SK-N-SH (cell line): ENCODE results near the gene FLCN. TPM values are rescaled to one million over a fixed set of nuclear protein-coding genes. Genes with fewer than 3 reads are reported as not detected.

ENCODE experiments used
- CTCF ChIA-PET: fragments of 300-600, 350-600 bp; formaldehyde crosslinking; extraction: SDS; loops from one replicate; lab custom pipeline; 2021; lab: Yijun Ruan, JAX
- POLR2A ChIA-PET: fragments of 350-600 bp; sonication (Branson Sonifier 250); formaldehyde crosslinking; extraction: SDS; loops from one replicate; lab custom pipeline; 2020; ENCODE audit warnings: antibody characterized with exemption, inconsistent platforms; lab: Yijun Ruan, JAX
- DNase-seq: peaks from one replicate; pipeline ENCODE4 v3.0.0; 2012
- H2AFZ ChIP-seq: fragments of 200-600 bp; sonication (generic); 2 replicates; pipeline ENCODE4 v1.8.1; 2016; ENCODE audit warnings: antibody characterized with exemption, mild to moderate bottlenecking, low read depth
- H3F3A ChIP-seq: fragments of 200-600 bp; sonication (generic); replicated peaks from 2 replicates; pipeline ENCODE3; 2016; ENCODE audit warnings: antibody characterized with exemption, mild to moderate bottlenecking; ENCODE audit not compliant: insufficient read depth
- H3K27ac ChIP-seq, 2 experiments: fragments of 200-500 bp in 1 of 2; fragments of 200-600 bp in 1 of 2; sonication (Bioruptor generic) in 1 of 2; sonication (generic), shearing (Covaris generic) in 1 of 2; 2 replicates each; pipeline versions ENCODE4 v1.5.1 to v1.6.1; 2014 to 2016; ENCODE audit warnings: low read depth in 2 of 2, inconsistent platforms in 1 of 2, low read length in 1 of 2, mild to moderate bottlenecking in 1 of 2, mixed read lengths in 1 of 2
- H3K27me3 ChIP-seq: fragments of 200-600 bp; sonication (generic), shearing (Covaris generic); 2 replicates; pipeline ENCODE4 v1.6.1; 2016; ENCODE audit warnings: mixed run types; ENCODE audit not compliant: insufficient read depth
- H3K36me3 ChIP-seq, 2 experiments: fragments of 200-500 bp in 1 of 2; fragments of 200-600 bp in 1 of 2; sonication (Bioruptor generic) in 1 of 2; sonication (generic) in 1 of 2; replicated peaks in 1 of 2; 2 replicates each; pipeline versions ENCODE3 to v1.5.1; 2014 to 2016; ENCODE audit warnings: low read length in 1 of 2, mild to moderate bottlenecking in 1 of 2; ENCODE audit not compliant: insufficient read depth in 2 of 2, control insufficient read depth in 1 of 2
- H3K4me1 ChIP-seq, 2 experiments: fragments of 200-500 bp in 1 of 2; fragments of 200-600 bp in 1 of 2; sonication (Bioruptor generic) in 1 of 2; sonication (generic), shearing (Covaris generic) in 1 of 2; 2 replicates each; pipeline versions ENCODE4 v1.5.1 to v1.6.1; 2014 to 2016; ENCODE audit warnings: low read depth in 1 of 2, low read length in 1 of 2, mixed run types in 1 of 2; ENCODE audit not compliant: insufficient read depth in 2 of 2, control insufficient read depth in 1 of 2
- H3K4me2 ChIP-seq: fragments of 200-600 bp; sonication (generic), shearing (Covaris generic); 2 replicates; pipeline ENCODE4 v1.6.1; 2017; ENCODE audit warnings: mixed run types
- H3K4me3 ChIP-seq, 2 experiments: fragments of 200-500 bp in 1 of 2; fragments of 200-600 bp in 1 of 2; sonication (Bioruptor generic) in 1 of 2; sonication (generic), shearing (Covaris generic) in 1 of 2; 2 replicates each; pipeline versions ENCODE4 v1.5.1 to v1.8.1; 2014 to 2016; ENCODE audit warnings: low read depth in 2 of 2, inconsistent platforms in 1 of 2, low read length in 1 of 2, mild to moderate bottlenecking in 1 of 2, mixed read lengths in 1 of 2, moderate library complexity in 1 of 2
- H3K79me2 ChIP-seq: fragments of 200-600 bp; sonication (generic); 2 replicates; pipeline ENCODE4 v1.8.1; 2017; ENCODE audit warnings: mild to moderate bottlenecking; ENCODE audit not compliant: insufficient read depth
- H3K9ac ChIP-seq: fragments of 200-600 bp; sonication (generic); 2 replicates; pipeline ENCODE4 v1.6.1; 2017; ENCODE audit warnings: mixed run types
- H3K9me2 ChIP-seq: fragments of 200-600 bp; sonication (generic); 2 replicates; pipeline ENCODE4 v1.6.1; 2017; ENCODE audit warnings: mixed run types
- H3K9me3 ChIP-seq: fragments of 200-600 bp; sonication (generic); 2 replicates; pipeline ENCODE4 v1.6.1; 2017; ENCODE audit warnings: mixed run types, mild to moderate bottlenecking, moderate library complexity
- H4K20me1 ChIP-seq: fragments of 200-600 bp; sonication (generic); 2 replicates; pipeline ENCODE4 v1.6.1; 2017; ENCODE audit warnings: mild to moderate bottlenecking, mixed run types; ENCODE audit not compliant: insufficient read depth
- CHD2 ChIP-seq: fragments of 150-350 bp; IDR thresholded peaks from 2 replicates; pipeline ENCODE4 v1.6.1; 2018; ENCODE audit warnings: low read length; ENCODE audit not compliant: partially characterized antibody
- ELF1 ChIP-seq: IDR thresholded peaks from 2 replicates; pipeline ENCODE4 v1.4.0; 2012
- EP300 ChIP-seq, 2 experiments: IDR thresholded peaks; 2 replicates each; pipeline versions ENCODE4 v1.4.0 to v1.6.1; 2012; ENCODE audit warnings: borderline replicate concordance in 1 of 2, low read depth in 1 of 2, low read length in 1 of 2
- EZH2phosphoT487 ChIP-seq: fragments of 200-600 bp; sonication (generic); IDR thresholded peaks from 2 replicates; pipeline ENCODE4 v1.6.1; 2017; ENCODE audit warnings: low read depth, mixed run types, mild to moderate bottlenecking, antibody characterized with exemption, moderate library complexity, borderline replicate concordance
- FOSL2 ChIP-seq: IDR thresholded peaks from 2 replicates; pipeline ENCODE4 v1.4.0; 2012; ENCODE audit warnings: low read depth, mild to moderate bottlenecking, moderate library complexity, borderline replicate concordance
- FOXM1 ChIP-seq: IDR thresholded peaks from 2 replicates; pipeline ENCODE4 v1.4.0; 2012; ENCODE audit warnings: low read depth, mild to moderate bottlenecking
- GABPA ChIP-seq: IDR thresholded peaks from 2 replicates; pipeline ENCODE4 v1.4.0; 2012; ENCODE audit warnings: low read depth, mild to moderate bottlenecking
- MAX ChIP-seq: IDR thresholded peaks from 2 replicates; pipeline ENCODE4 v1.4.0; 2012; ENCODE audit warnings: low read depth
- MEF2A ChIP-seq: IDR thresholded peaks from 2 replicates; pipeline ENCODE4 v1.4.0; 2012; ENCODE audit warnings: low read depth, borderline replicate concordance
- MXI1 ChIP-seq: IDR thresholded peaks from 2 replicates; pipeline ENCODE4 v1.6.1; 2012; ENCODE audit warnings: mild to moderate bottlenecking, low read depth, low read length, improper control_type of control experiment
- RCOR1 ChIP-seq: fragments of 150-350 bp; IDR thresholded peaks from 2 replicates; pipeline ENCODE4 v1.6.1; 2017; ENCODE audit warnings: antibody characterized with exemption, low read length
- RFX5 ChIP-seq: IDR thresholded peaks from 2 replicates; pipeline ENCODE4 v1.6.1; 2012; ENCODE audit warnings: mild to moderate bottlenecking, improper control_type of control experiment, low read length
- SMC3 ChIP-seq: IDR thresholded peaks from 2 replicates; pipeline ENCODE4 v1.6.1; 2012; ENCODE audit warnings: low read depth, low read length, improper control_type of control experiment
- TAF1 ChIP-seq: IDR thresholded peaks from 2 replicates; pipeline ENCODE4 v1.6.1; 2012; ENCODE audit warnings: low read depth, mild to moderate bottlenecking, low read length, moderate library complexity, borderline replicate concordance
- TCF12 ChIP-seq: IDR thresholded peaks from 2 replicates; pipeline ENCODE4 v1.4.0; 2012
- WGBS: methylation state at CpG from one replicate; pipeline ENCODE4 v1.1.6; 2017; ENCODE audit warnings: low lambda C conversion rate; 5-methylcytosine and 5-hydroxymethylcytosine counted together
- polyA plus RNA-seq, 3 experiments: library from polyadenylated mRNA; depleted of rRNA; stranded (reverse); fragments of >200 nt; gene quantifications; 2 replicates each; pipeline ENCODE4 v1.2.3, GENCODE V29; 2012
- TF ChIP-seq, protein P1 (sequence below): IDR thresholded peaks from 2 replicates; pipeline ENCODE4; 2012
- TF ChIP-seq, protein P2 (sequence below): fragments of 150-350 bp; IDR thresholded peaks from 2 replicates; pipeline ENCODE4 v1.6.1; 2017; ENCODE audit warnings: antibody characterized with exemption, low read length, low read depth, borderline replicate concordance
- TF ChIP-seq, protein P3 (sequence below): IDR thresholded peaks from 2 replicates; pipeline ENCODE4 v1.4.0; 2012; ENCODE audit warnings: low read depth, borderline replicate concordance

The FLCN gene
- polyA plus RNA-seq, 1 of the 3 experiments (the other 2 are of a cell fraction) = 14.6 TPM

DNA sequence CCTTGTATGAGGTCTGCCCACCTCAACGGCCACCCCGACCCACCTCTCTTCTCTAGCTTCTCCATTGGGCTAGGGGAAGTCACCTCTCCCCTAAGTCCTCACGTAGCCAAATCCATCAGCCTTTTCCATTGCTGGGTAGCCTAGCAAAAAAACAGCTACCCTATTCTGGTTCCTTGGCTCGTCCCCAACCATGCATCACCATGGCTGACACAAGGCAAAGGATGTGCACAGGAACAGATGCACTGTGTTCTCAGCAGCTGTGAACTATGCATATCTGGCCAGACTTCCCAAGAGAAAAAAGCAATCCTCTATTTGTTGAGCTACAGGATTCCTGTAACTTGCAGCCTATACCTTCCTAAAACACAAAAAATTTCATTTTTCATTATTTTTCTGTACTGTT lies 22.0 kb upstream of the FLCN start:
- Histone ChIP-seq H3K36me3 (peaks cover 38 to 68% of the 10 kb centered on the region in 2 experiments), H3K9ac (no peak overlapping the region), H2AFZ (no peak overlapping the region), H3K4me3 (no peak overlapping the region), H3K4me1 (no peaks in the 10 kb centered on the region), H3F3A (peaks cover 5% of the 10 kb centered on the region), H4K20me1 (no peaks in the 10 kb centered on the region), H3K27ac (no peak overlapping the region), H3K9me3 (no peaks in the 10 kb centered on the region), H3K27me3 (no peaks in the 10 kb centered on the region), H3K79me2 (no peaks in the 10 kb centered on the region), H3K4me2 (no peak overlapping the region), H3K9me2 (no peaks in the 10 kb centered on the region)
- DNase-seq = no peak
- 92% methylated on average over 4 of the region's 4 CpGs for WGBS
- ChIA-PET POLR2A (no interaction called here), CTCF (interaction anchor here (1.3 kb wide), 1 partner anchor 19 kb away, joined by 3 read pairs; no protein-coding TSS in a partner anchor)
- TF ChIP-seq CHD2 = no peak
- no peak for TF ChIP-seq FOXM1
- TF ChIP-seq MXI1 = no peak
- no peak for TF ChIP-seq RCOR1
- TF ChIP-seq TCF12 = no peak
- TF ChIP-seq SMC3 = no peak
- no peak for TF ChIP-seq GABPA
- TF ChIP-seq FOSL2 = no peak
- TF ChIP-seq MAX = no peak
- no peak for TF ChIP-seq EP300 (IDR thresholded peaks at IDR 0.05; ENCODE audit: borderline replicate concordance in 1 of 2, low read depth in 1 of 2, low read length in 1 of 2)
- no peak for TF ChIP-seq ELF1
- no peak for TF ChIP-seq MEF2A

DNA sequence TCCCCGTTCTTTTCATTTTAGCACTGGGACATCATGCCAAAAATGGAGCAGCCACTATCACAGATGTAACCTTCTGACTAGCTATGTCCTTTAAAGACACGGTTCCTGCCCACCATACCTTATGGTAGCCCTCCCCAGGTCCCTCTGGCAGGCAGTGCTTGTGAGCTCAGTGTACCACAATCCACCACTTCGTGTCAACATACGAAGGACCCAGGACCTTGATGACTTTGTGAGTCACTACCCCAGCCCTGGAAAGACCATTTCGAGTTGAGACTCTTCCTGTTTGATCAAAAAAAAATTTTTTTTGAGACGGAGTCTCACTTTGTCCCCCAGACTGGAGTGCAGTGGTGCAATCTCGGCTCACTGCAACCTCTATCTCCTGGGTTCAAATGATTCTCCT lies 21.0 kb upstream of the FLCN start:
- H3K9ac ChIP-seq = no peak overlapping the region
- H3K36me3 ChIP-seq = peaks cover 42 to 69% of the 10 kb centered on the region in 2 experiments
- no peak for DNase-seq
- no peaks in the 10 kb centered on the region for H3K79me2 ChIP-seq
- no peak overlapping the region for H3K27ac ChIP-seq
- H3K9me2 ChIP-seq = no peaks in the 10 kb centered on the region
- POLR2A ChIA-PET = no interaction called here
- H3K4me3 ChIP-seq = no peak overlapping the region
- H3K27me3 ChIP-seq = no peaks in the 10 kb centered on the region
- 91% methylated on average over 7 of the region's 7 CpGs for WGBS
- H3K4me1 ChIP-seq = peaks cover 0 to 2% of the 10 kb centered on the region in 2 experiments; a peak in 1 of 4 replicates
- H3F3A ChIP-seq = peaks cover 5% of the 10 kb centered on the region
- CTCF ChIA-PET = interaction anchor here (1.2 kb wide), 1 partner anchor 97 kb away, joined by 3 read pairs; no protein-coding TSS in a partner anchor
- H4K20me1 ChIP-seq = no peaks in the 10 kb centered on the region
- no peak overlapping the region for H3K4me2 ChIP-seq
- H3K9me3 ChIP-seq = no peaks in the 10 kb centered on the region
- no peak for TF ChIP-seq SMC3
- no peak for TF ChIP-seq TAF1
- TF ChIP-seq, protein P1, sequence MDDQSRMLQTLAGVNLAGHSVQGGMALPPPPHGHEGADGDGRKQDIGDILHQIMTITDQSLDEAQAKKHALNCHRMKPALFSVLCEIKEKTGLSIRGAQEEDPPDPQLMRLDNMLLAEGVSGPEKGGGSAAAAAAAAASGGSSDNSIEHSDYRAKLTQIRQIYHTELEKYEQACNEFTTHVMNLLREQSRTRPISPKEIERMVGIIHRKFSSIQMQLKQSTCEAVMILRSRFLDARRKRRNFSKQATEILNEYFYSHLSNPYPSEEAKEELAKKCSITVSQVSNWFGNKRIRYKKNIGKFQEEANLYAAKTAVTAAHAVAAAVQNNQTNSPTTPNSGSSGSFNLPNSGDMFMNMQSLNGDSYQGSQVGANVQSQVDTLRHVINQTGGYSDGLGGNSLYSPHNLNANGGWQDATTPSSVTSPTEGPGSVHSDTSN = no peak
- no peak for TF ChIP-seq FOSL2
- TF ChIP-seq RFX5 = no peak
- no peak for TF ChIP-seq RCOR1
- no peak for TF ChIP-seq EZH2phosphoT487
- TF ChIP-seq, protein P2, sequence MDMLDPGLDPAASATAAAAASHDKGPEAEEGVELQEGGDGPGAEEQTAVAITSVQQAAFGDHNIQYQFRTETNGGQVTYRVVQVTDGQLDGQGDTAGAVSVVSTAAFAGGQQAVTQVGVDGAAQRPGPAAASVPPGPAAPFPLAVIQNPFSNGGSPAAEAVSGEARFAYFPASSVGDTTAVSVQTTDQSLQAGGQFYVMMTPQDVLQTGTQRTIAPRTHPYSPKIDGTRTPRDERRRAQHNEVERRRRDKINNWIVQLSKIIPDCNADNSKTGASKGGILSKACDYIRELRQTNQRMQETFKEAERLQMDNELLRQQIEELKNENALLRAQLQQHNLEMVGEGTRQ = no peak
- TF ChIP-seq, protein P3, sequence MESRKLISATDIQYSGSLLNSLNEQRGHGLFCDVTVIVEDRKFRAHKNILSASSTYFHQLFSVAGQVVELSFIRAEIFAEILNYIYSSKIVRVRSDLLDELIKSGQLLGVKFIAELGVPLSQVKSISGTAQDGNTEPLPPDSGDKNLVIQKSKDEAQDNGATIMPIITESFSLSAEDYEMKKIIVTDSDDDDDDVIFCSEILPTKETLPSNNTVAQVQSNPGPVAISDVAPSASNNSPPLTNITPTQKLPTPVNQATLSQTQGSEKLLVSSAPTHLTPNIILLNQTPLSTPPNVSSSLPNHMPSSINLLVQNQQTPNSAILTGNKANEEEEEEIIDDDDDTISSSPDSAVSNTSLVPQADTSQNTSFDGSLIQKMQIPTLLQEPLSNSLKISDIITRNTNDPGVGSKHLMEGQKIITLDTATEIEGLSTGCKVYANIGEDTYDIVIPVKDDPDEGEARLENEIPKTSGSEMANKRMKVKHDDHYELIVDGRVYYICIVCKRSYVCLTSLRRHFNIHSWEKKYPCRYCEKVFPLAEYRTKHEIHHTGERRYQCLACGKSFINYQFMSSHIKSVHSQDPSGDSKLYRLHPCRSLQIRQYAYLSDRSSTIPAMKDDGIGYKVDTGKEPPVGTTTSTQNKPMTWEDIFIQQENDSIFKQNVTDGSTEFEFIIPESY = no peak
- no peak for TF ChIP-seq FOXM1
- TF ChIP-seq, all 33 proteins: peak for 0
- no peak overlapping the region for H2AFZ ChIP-seq
